Measurements from ENCODE around the gene ANKHD1. TPM values are rescaled to one million over a fixed set of nuclear protein-coding genes. Genes with fewer than 3 reads are reported as not detected.
A peak's percentile ranks its signal among the peaks of the same experiment; 100 is the strongest.

Gene ANKHD1
- total and polyA plus RNA-seq, 9 of the 15 experiments (the other 6 are each of a cell fraction or from before 2014, with no cell fraction given): 38.9 to 138 (median 78.7) TPM

GRCh38 chr5:140399979-140400729, 1.5 kb upstream of the ANKHD1 start (continued):
- no peak for TF ChIP-seq NCOA4 (IDR thresholded peaks at IDR 0.05; ENCODE audit: partially characterized antibody)
- TF ChIP-seq, protein P1, sequence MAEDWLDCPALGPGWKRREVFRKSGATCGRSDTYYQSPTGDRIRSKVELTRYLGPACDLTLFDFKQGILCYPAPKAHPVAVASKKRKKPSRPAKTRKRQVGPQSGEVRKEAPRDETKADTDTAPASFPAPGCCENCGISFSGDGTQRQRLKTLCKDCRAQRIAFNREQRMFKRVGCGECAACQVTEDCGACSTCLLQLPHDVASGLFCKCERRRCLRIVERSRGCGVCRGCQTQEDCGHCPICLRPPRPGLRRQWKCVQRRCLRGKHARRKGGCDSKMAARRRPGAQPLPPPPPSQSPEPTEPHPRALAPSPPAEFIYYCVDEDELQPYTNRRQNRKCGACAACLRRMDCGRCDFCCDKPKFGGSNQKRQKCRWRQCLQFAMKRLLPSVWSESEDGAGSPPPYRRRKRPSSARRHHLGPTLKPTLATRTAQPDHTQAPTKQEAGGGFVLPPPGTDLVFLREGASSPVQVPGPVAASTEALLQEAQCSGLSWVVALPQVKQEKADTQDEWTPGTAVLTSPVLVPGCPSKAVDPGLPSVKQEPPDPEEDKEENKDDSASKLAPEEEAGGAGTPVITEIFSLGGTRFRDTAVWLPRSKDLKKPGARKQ (CRISPR knock-in tag; IDR thresholded peaks at IDR 0.05): no peak
- no peak for TF ChIP-seq NR4A1 (CRISPR knock-in tag; IDR thresholded peaks at IDR 0.05)
- TF ChIP-seq NR4A1 (tag; IDR thresholded peaks at IDR 0.05): 0 out of 2 replicates have a peak, but pooled peaks have one; percentile 37
- TF ChIP-seq KDM5B (IDR thresholded peaks at IDR 0.05; ENCODE audit: insufficient replicate concordance, low read depth, low read length): no peak
- TF ChIP-seq ZNF696 (CRISPR knock-in tag; conservative IDR thresholded peaks at IDR 0.05): no peak
- no peak for TF ChIP-seq RFX1 (IDR thresholded peaks at IDR 0.05)
- TF ChIP-seq ZBED1 (IDR thresholded peaks at IDR 0.05): no peak
- no peak for TF ChIP-seq RBM25 (IDR thresholded peaks at IDR 0.05; ENCODE audit: low read depth, low read length, severe bottlenecking)
- 0 out of 2 replicates have a peak, but pooled peaks have one; percentile 46 for TF ChIP-seq SMARCA5 (IDR thresholded peaks at IDR 0.05)
- TF ChIP-seq ZHX1 (conservative IDR thresholded peaks at IDR 0.05; ENCODE audit: low read length): no peak
- no peak for TF ChIP-seq NFXL1 (CRISPR knock-in tag; IDR thresholded peaks at IDR 0.05)
- TF ChIP-seq TCF7L2 (IDR thresholded peaks at IDR 0.05; ENCODE audit: low read depth, low read length): no peak
- no peak for TF ChIP-seq MCM2 (IDR thresholded peaks at IDR 0.05; ENCODE audit: low read depth)
- TF ChIP-seq HNRNPLL (IDR thresholded peaks at IDR 0.05; ENCODE audit: low read depth, low read length, poor library complexity, severe bottlenecking): no peak
- no peak for TF ChIP-seq SPI1 (IDR thresholded peaks at IDR 0.05; ENCODE audit: borderline replicate concordance, low read depth, low read length)
- TF ChIP-seq HDAC1 (IDR thresholded peaks at IDR 0.05): 0 out of 4 replicates have a peak, but pooled peaks of 1 of the 2 experiments have one; percentile 29
- TF ChIP-seq ZNF830 (CRISPR knock-in tag; IDR thresholded peaks at IDR 0.05): no peak
- peak; percentile 82 for TF ChIP-seq ADNP (tag; IDR thresholded peaks at IDR 0.05)
- TF ChIP-seq MIER1 (IDR thresholded peaks at IDR 0.05; ENCODE audit: low read depth): no peak
- 0 out of 2 replicates have a peak, but pooled peaks have one; percentile 17 for TF ChIP-seq ARID2 (IDR thresholded peaks at IDR 0.05)
- TF ChIP-seq GATAD2A (IDR thresholded peaks at IDR 0.05): no peak
- TF ChIP-seq RFX5 (IDR thresholded peaks at IDR 0.05; ENCODE audit: low read depth, low read length): no peak
